OCI-LY3 (cell line): ENCODE results near the gene NOVA2.

ENCODE experiments used
- EZH2phosphoT487 ChIP-seq: fragments of 200-600 bp; shearing (Covaris generic); IDR thresholded peaks from 2 replicates; pipeline ENCODE4 v1.6.1; 2018; ENCODE audit warnings: antibody characterized with exemption, mixed run types, low read depth
- TF ChIP-seq, protein P1 (sequence below): fragments of 200-600, 300-600 bp; sonication (generic); IDR thresholded peaks from 2 replicates; pipeline ENCODE4 v1.5.1; 2014; ENCODE audit warnings: antibody characterized with exemption, low read length, low read depth

DNA sequence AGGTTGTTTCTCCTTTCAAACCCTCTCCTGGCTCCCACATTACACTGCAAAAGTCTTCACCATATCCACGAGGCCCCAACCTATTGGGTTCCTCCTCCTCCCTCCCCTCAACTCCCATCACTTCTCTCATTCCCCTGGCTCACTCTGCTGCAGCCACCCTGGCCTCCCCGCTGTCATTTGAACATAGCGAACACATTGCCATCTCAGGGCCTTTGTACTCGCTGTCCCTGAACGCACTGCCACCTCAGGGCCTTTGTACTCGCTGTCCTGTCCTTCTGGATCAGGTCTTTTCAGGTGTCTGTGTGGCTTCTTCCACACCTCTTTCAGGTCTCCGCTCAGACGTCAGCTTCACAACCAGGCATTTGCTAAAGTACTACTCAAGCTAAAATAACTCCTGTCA is 23.3 kb upstream of the NOVA2 start:
- TF ChIP-seq, protein P1, sequence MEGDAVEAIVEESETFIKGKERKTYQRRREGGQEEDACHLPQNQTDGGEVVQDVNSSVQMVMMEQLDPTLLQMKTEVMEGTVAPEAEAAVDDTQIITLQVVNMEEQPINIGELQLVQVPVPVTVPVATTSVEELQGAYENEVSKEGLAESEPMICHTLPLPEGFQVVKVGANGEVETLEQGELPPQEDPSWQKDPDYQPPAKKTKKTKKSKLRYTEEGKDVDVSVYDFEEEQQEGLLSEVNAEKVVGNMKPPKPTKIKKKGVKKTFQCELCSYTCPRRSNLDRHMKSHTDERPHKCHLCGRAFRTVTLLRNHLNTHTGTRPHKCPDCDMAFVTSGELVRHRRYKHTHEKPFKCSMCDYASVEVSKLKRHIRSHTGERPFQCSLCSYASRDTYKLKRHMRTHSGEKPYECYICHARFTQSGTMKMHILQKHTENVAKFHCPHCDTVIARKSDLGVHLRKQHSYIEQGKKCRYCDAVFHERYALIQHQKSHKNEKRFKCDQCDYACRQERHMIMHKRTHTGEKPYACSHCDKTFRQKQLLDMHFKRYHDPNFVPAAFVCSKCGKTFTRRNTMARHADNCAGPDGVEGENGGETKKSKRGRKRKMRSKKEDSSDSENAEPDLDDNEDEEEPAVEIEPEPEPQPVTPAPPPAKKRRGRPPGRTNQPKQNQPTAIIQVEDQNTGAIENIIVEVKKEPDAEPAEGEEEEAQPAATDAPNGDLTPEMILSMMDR: no peak
- no peak for TF ChIP-seq EZH2phosphoT487
